K562 (cell line): ENCODE data around the gene ASIC3. TPM values are rescaled to one million over a fixed set of nuclear protein-coding genes. Genes with fewer than 3 reads are reported as not detected.
A peak's percentile ranks its signal among the peaks of the same experiment; 100 is the strongest.

Experiments
- ATAC-seq: fragments of 200-7000 bp; cut with Tn5 transposase; 3 replicates; pipeline ENCODE4 v1.9.1; 2020; ENCODE audit warnings: moderate library complexity
- BruUV-seq: library from RNA; stranded (reverse); fragments of 400-500 nt; replicated peaks from 2 replicates; lab custom pipeline; 2021; lab: Mats Ljungman, UMichigan
- CTCF ChIA-PET: fragments of 300-600 bp; formaldehyde crosslinking; extraction: SDS; loops from one replicate; lab custom pipeline; 2021; ENCODE audit warnings: low intra/inter-chr PET ratio; lab: Yijun Ruan, JAX
- POLR2A ChIA-PET: fragments of 300-600, 350-650 bp; sonication (Branson Sonifier 250); formaldehyde crosslinking; extraction: SDS; loops from one replicate; lab custom pipeline; 2021; ENCODE audit warnings: antibody characterized with exemption, inconsistent platforms; lab: Yijun Ruan, JAX
- DNase-seq, 4 experiments: peaks; one replicate each; pipeline versions ENCODE4 v3.0.0 to v3.0.0-alpha.2; 2011 to 2018; ENCODE audit warnings: low spot score in 3 of 4, mixed read lengths in 3 of 4; ENCODE audit errors: extremely low read depth in 1 of 4
- FAIRE-seq: peaks from 2 replicates; lab custom pipeline; 2011; peaks lifted over from hg19 to GRCh38; lab: Jason Lieb, UNC
- H2AFZ ChIP-seq: 2 replicates; pipeline ENCODE4 v1.6.0; 2011; ENCODE audit warnings: low read depth, low read length, control low read depth, inconsistent platforms
- H3K27ac ChIP-seq: fragments of 200-600 bp; 3 replicates; pipeline ENCODE4 v1.8.0; 2011; ENCODE audit warnings: low read depth, mild to moderate bottlenecking, control low read depth, inconsistent platforms, low read length, moderate library complexity, mixed read lengths; ENCODE audit errors: extremely low read depth
- H3K27me3 ChIP-seq, 2 experiments: fragments of 300-600 bp in 1 of 2; 2 replicates in 1 of 2; 3 replicates in 1 of 2; pipeline versions ENCODE4 v1.6.0 to v1.8.0; 2011; ENCODE audit warnings: inconsistent platforms in 2 of 2, low read length in 2 of 2, mild to moderate bottlenecking in 1 of 2, mixed read lengths in 1 of 2, moderate library complexity in 1 of 2; ENCODE audit not compliant: control insufficient read depth in 2 of 2, insufficient read depth in 2 of 2
- H3K36me3 ChIP-seq: fragments of 300-600 bp; 3 replicates; pipeline ENCODE4 v1.8.0; 2011; ENCODE audit warnings: mild to moderate bottlenecking, low read length, inconsistent platforms; ENCODE audit not compliant: control insufficient read depth, insufficient read depth
- H3K4me1 ChIP-seq, 2 experiments: fragments of 200-600 bp in 1 of 2; replicated peaks in 1 of 2; 2 replicates in 1 of 2; 3 replicates in 1 of 2; pipeline versions ENCODE4 v1.5.1 to v1.8.0; 2011; ENCODE audit warnings: inconsistent platforms in 2 of 2, low read length in 2 of 2, mild to moderate bottlenecking in 1 of 2, mixed read lengths in 1 of 2, moderate library complexity in 1 of 2; ENCODE audit not compliant: control insufficient read depth in 2 of 2, insufficient read depth in 2 of 2
- H3K4me2 ChIP-seq: 2 replicates; pipeline ENCODE4 v1.6.1; 2011; ENCODE audit warnings: low read length, control low read depth, inconsistent platforms, mixed read lengths; ENCODE audit not compliant: insufficient read depth
- H3K4me3 ChIP-seq: fragments of 200-600 bp; sonication (generic), shearing (Covaris generic); 2 replicates; pipeline ENCODE4 v1.5.1; 2016; ENCODE audit warnings: control low read depth, inconsistent platforms
- H3K79me2 ChIP-seq: fragments of 200-600 bp; 3 replicates; pipeline ENCODE4 v1.8.0; 2011; ENCODE audit warnings: low read length, inconsistent platforms; ENCODE audit not compliant: control insufficient read depth, insufficient read depth
- H3K9ac ChIP-seq, 2 experiments: 2 replicates each; pipeline versions ENCODE4 v1.6.0 to v1.6.1; 2011; ENCODE audit warnings: low read depth in 2 of 2, low read length in 2 of 2, control low read depth in 1 of 2, inconsistent platforms in 1 of 2, mild to moderate bottlenecking in 1 of 2, mixed read lengths in 1 of 2; ENCODE audit not compliant: insufficient read depth in 1 of 2
- H3K9me1 ChIP-seq: one replicate; pipeline ENCODE4 v1.6.0; 2011; ENCODE audit warnings: inconsistent platforms, mild to moderate bottlenecking, low read length, moderate library complexity; ENCODE audit not compliant: control insufficient read depth, insufficient read depth
- H3K9me3 ChIP-seq: replicated peaks from 2 replicates; pipeline ENCODE4 v1.5.1; 2011; ENCODE audit warnings: low read depth, low read length, inconsistent platforms; ENCODE audit not compliant: control insufficient read depth, insufficient read depth
- H4K20me1 ChIP-seq: replicated peaks from 2 replicates; pipeline ENCODE4 v1.6.1; 2011; ENCODE audit warnings: low read length, inconsistent platforms, mixed read lengths; ENCODE audit not compliant: control insufficient read depth, insufficient read depth
- BCOR ChIP-seq: fragments of 450-650 bp; IDR thresholded peaks from 2 replicates; pipeline ENCODE4 v1.6.1; 2016
- EP400 ChIP-seq: fragments of 450-650 bp; IDR thresholded peaks from 2 replicates; pipeline ENCODE4 v1.6.1; 2017; ENCODE audit warnings: antibody characterized with exemption, mild to moderate bottlenecking, moderate library complexity
- KAT7 ChIP-seq: sonication (generic); formaldehyde crosslinking; IDR thresholded peaks from 2 replicates; pipeline ENCODE4 v1.8.0; 2022; ENCODE audit warnings: missing genetic modification reagents, mild to moderate bottlenecking, borderline replicate concordance
- NR2F6 ChIP-seq: fragments of 450-650 bp; formaldehyde crosslinking; IDR thresholded peaks from 2 replicates; pipeline ENCODE4 v1.4.0; 2020; ENCODE audit warnings: mild to moderate bottlenecking
- POLR2G ChIP-seq: fragments of 200-400 bp; formaldehyde crosslinking; IDR thresholded peaks from 2 replicates; pipeline ENCODE4 v1.6.1; 2017; ENCODE audit warnings: low read depth, mild to moderate bottlenecking, antibody characterized with exemption, low read length, moderate library complexity
- RBM15 ChIP-seq: fragments of 200-400 bp; formaldehyde crosslinking; IDR thresholded peaks from 2 replicates; pipeline ENCODE4 v1.6.1; 2018; ENCODE audit warnings: mild to moderate bottlenecking, low read length, moderate library complexity; ENCODE audit not compliant: insufficient read depth
- RBM25 ChIP-seq: fragments of 200-400 bp; formaldehyde crosslinking; IDR thresholded peaks from 2 replicates; pipeline ENCODE4 v1.6.1; 2018; ENCODE audit warnings: low read length, low read depth, moderate library complexity; ENCODE audit not compliant: severe bottlenecking
- TARDBP ChIP-seq: fragments of 450-650 bp; IDR thresholded peaks from 2 replicates; pipeline ENCODE4 v1.6.1; 2016
- ZFP36 ChIP-seq: fragments of 150-350 bp; IDR thresholded peaks from 2 replicates; pipeline ENCODE4 v1.6.1; 2018; ENCODE audit warnings: low read length, low read depth; ENCODE audit not compliant: partially characterized antibody
- ZNF12 ChIP-seq: sonication (generic); formaldehyde crosslinking; IDR thresholded peaks from 2 replicates; pipeline ENCODE4 v1.4.0; 2020; ENCODE audit warnings: mild to moderate bottlenecking, missing genetic modification reagents
- WGBS: fragments of 100-300 bp; shearing (Covaris generic); methylation state at CpG from one replicate; pipeline ENCODE4 v1.1.6; 2016; ENCODE audit warnings: low coverage, mixed read lengths; ENCODE audit not compliant: insufficient coverage; ENCODE audit errors: missing lambda C conversion rate; 5-methylcytosine and 5-hydroxymethylcytosine counted together
- in situ Hi-C: fragments of 300-500 bp; cut with MboI; formaldehyde crosslinking; loops from 4 replicates; pipeline ENCODE4 v1.15.0; 2018; ENCODE audit warnings: inconsistent platforms, mixed read lengths
- intact Hi-C: fragments of 100-400 bp; cut with micrococcal nuclease; formaldehyde crosslinking; loops from 2 replicates; pipeline ENCODE4 v1.14.2; 2022
- polyA plus RNA-seq, 8 experiments: library from polyadenylated mRNA; depleted of rRNA in 4 of 8; stranded (reverse) in 5 of 8; unstranded in 3 of 8; fragments of >200 nt; fragmentation: Nextera tagmentation in 2 of 8; fragmentation: Illumina TruSeq in 1 of 8; extraction: Ambion mirVana in 2 of 8; extraction: Trizol in 1 of 8; gene quantifications; 2 replicates each; pipeline versions ENCODE4 v1.2.1 to v1.2.3, GENCODE V29; 2011 to 2014; ENCODE audit warnings: inconsistent platforms in 1 of 8, missing spikeins in 1 of 8
- total RNA-seq, 7 experiments: library from RNA; depleted of rRNA in 6 of 7; stranded (reverse); fragments of >200 nt in 6 of 7; fragmentation: Illumina TruSeq in 2 of 7; extraction: Trizol in 2 of 7; gene quantifications; 2 replicates each; pipeline versions ENCODE4 v1.2.1 to v1.2.3, GENCODE V29; 2011 to 2021; ENCODE audit warnings: low replicate concordance in 1 of 7

The ASIC3 gene
- total and polyA plus RNA-seq, 9 of the 15 experiments (the other 6 are each of a cell fraction or from before 2014, with no cell fraction given), result 0.11 to 5.0 (median 0.87) TPM

DNA sequence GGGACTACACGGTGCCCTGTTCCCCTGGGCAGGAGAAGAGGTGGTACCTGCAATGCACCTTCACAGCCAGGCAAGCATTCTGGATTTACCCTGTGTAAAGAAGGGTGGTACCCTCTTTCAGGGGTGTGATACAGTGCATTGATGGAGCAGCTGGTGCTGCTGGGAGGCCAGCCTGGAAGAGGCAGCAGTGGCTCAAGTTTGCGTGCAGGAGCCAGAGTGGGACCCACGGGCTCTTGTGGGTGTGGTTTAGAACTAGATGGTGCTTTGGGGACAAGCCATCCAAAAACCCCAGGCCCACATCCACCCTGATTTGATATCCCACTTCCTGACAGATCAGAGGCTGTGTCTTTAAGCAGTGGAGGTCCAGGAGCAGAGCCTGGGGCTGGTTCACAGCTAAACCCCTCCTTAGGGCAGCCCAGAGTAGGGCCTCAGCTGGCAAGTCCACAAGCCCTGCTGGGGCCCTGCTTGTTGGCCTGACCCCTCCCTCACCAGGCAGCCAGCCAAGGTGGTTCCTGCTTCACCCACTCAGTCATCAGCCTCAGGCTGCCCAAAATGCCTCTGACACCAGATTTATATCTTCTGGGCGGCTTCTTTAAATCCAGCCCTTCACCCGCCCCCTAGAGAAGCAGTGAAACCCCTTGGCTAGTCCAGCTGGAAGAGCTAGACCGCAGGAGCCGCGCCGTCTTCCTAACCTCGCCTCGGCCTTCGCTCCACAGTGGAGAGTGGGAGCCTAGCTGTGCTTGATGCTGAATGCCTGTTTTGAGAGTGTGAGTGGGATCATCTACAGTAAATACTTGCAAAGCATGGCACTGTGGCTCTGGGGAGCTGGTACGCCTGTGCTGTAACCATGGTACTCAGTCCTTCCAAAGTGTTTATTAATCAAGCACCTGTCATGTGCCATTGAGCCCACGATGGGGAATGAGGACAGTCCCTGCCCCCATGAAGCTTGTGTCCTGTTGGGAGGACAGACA is 1.4 kb upstream of the ASIC3 start:
- no peak overlapping the region for H3K4me3 ChIP-seq
- H3K27me3 ChIP-seq, result no peaks in the 10 kb centered on the region
- CTCF ChIA-PET, result no interaction called here
- intact Hi-C loops, result no loop called here
- H3K9me1 ChIP-seq, result no peaks in the 10 kb centered on the region
- no peak overlapping the region for H2AFZ ChIP-seq
- WGBS, result 56% methylated on average over 14 of the region's 14 CpGs
- peak in 2 of 4 experiments; percentile 13 to 14 for DNase-seq
- ATAC-seq, result peak; percentile 4
- TF ChIP-seq KAT7 (CRISPR knock-in tag), result no peak
- TF ChIP-seq EP400, result no peak
- peak; percentile 50; the same call in 1 of the 2 replicates for TF ChIP-seq ZNF12 (CRISPR knock-in tag)
- TF ChIP-seq POLR2G, result peak; percentile 32; the same call in 1 of the 2 replicates
- TF ChIP-seq RBM25, result no peak
- TF ChIP-seq NR2F6 (CRISPR knock-in tag), result 0 out of 2 replicates have a peak, but pooled peaks have one; percentile 22
- TF ChIP-seq ZFP36, result peak; percentile 92
- no peak for TF ChIP-seq RBM15
- TF ChIP-seq BCOR, result no peak
- no peak for TF ChIP-seq TARDBP
- BruUV-seq, result no TSS peak
- no peaks in the 10 kb centered on the region for H3K79me2 ChIP-seq
- peak overlapping the region in 1 of 2 experiments; percentile 77; a peak in 2 of 4 replicates for H3K9ac ChIP-seq
- no peaks in the 10 kb centered on the region for H4K20me1 ChIP-seq
- no peak overlapping the region for H3K4me2 ChIP-seq
- H3K9me3 ChIP-seq, result no peaks in the 10 kb centered on the region
- in situ Hi-C loops, result no loop called here
- peaks cover 20% of the 10 kb centered on the region for H3K36me3 ChIP-seq
- peaks cover 0 to 54% of the 10 kb centered on the region in 2 experiments; a peak in 2 of 5 replicates for H3K4me1 ChIP-seq
- FAIRE-seq, result no peak
- no peak overlapping the region for H3K27ac ChIP-seq
- POLR2A ChIA-PET, result interaction anchor here (0.6 to 1.8 kb wide), 4 partner anchors 8 to 443 kb away, joined by 3 to 6 read pairs (median 4); partner anchors contain the start of gene ABCB8
